Left ventricle myocardium inferior (tissue), 1 donor: ENCODE measurements around the gene PCBP3. TPM values are rescaled to one million over a fixed set of nuclear protein-coding genes. Genes with fewer than 3 reads are reported as not detected.

ENCODE experiments used
- DNase-seq: peaks from one replicate; pipeline ENCODE4 v3.0.0-alpha.2; 2020
- H3K27ac ChIP-seq: fragments of 200-600 bp; replicated peaks from 2 replicates; pipeline ENCODE4 v1.8.0; 2021
- H3K27me3 ChIP-seq: fragments of 200-600 bp; 2 replicates; pipeline ENCODE4 v1.8.0; 2021; ENCODE audit warnings: low read depth
- H3K36me3 ChIP-seq: fragments of 200-600 bp; 2 replicates; pipeline ENCODE4 v1.8.0; 2021
- H3K4me1 ChIP-seq: fragments of 200-600 bp; 2 replicates; pipeline ENCODE4 v1.8.0; 2021
- H3K4me3 ChIP-seq: fragments of 200-600 bp; 2 replicates; pipeline ENCODE4 v1.8.0; 2021; ENCODE audit warnings: mild to moderate bottlenecking, moderate library complexity
- H3K9me3 ChIP-seq: fragments of 200-600 bp; replicated peaks from 2 replicates; pipeline ENCODE4 v1.8.0; 2021
- CTCF ChIP-seq: fragments of 200-600 bp; IDR thresholded peaks from 2 replicates; pipeline ENCODE4 v1.8.0; 2021; ENCODE audit warnings: antibody characterized with exemption, mild to moderate bottlenecking, borderline replicate concordance
- intact Hi-C: fragments of 100-400 bp; cut with micrococcal nuclease; formaldehyde crosslinking; loops from one replicate; pipeline ENCODE4 v1.11.0; 2022
- total RNA-seq: library from RNA; stranded (reverse); fragmentation: NEBNext Ultra II Directional; extraction: Animal tissue kit (Norgen Biotek cat#: 25700); gene quantifications from one replicate; pipeline ENCODE4 v1.2.1, GENCODE V29; 2021
- donor health status: DM: no; HTN: yes; CAD: no; lungs with severe emphysema.

The PCBP3 gene
- total RNA-seq, 1 donor from 2014 or later: 2.9 TPM

DNA sequence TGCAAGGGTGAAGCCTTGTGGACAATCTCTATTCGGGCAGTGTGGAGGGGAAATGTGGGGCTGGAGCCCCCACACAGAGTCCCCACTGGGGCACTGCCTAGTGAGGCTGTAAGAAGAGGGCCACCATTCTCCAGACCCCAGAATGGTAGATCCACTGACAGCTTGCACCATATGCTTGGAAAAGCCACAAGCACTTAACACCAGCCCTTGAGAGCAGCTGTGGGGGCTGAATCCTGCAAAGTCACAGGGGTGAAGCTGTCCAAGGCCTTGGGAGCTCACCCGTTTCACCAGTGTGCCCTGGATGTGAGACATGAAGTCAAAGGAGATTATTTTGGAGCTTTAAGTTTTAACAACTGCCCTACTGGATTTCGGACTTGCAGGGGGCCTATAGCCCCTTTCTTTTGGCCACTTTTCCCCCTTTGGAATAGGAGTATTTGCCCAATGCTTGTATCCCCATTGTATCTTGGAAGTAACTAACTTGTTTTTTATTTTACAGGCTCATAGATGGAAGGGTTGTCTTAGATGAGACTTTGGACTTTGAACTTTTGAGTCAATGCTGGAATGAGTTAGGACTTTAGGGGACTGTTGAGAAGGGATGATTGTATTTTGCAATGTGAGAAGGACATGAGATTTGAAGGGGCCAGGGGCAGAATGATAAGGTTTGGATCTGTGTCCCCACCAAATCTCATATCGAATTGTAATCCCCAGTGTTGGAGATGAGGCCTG lies 321.7 kb downstream of the PCBP3 start:
- peaks cover 3% of the 10 kb centered on the region for H3K4me1 ChIP-seq
- intact Hi-C loops: no loop called here
- no peak for DNase-seq
- H3K36me3 ChIP-seq: no peaks in the 10 kb centered on the region
- no peak overlapping the region for H3K4me3 ChIP-seq
- no peak for TF ChIP-seq CTCF
- peaks cover 15% of the 10 kb centered on the region for H3K9me3 ChIP-seq
- H3K27ac ChIP-seq: no peak overlapping the region
- no peaks in the 10 kb centered on the region for H3K27me3 ChIP-seq

- H3K9me3 ChIP-seq: peaks cover 15% of the 10 kb centered on the region
- no peak for TF ChIP-seq CTCF
- no peak overlapping the region for H3K4me3 ChIP-seq
- DNase-seq: no peak
- no peaks in the 10 kb centered on the region for H3K27me3 ChIP-seq
- intact Hi-C loops: no loop called here
- peaks cover 19% of the 10 kb centered on the region for H3K4me1 ChIP-seq
- no peak overlapping the region for H3K27ac ChIP-seq
- H3K36me3 ChIP-seq: no peaks in the 10 kb centered on the region
These were observed 323.4 kb downstream of the PCBP3 start for GRCh38 chr21:45966791-45967394.

DNA sequence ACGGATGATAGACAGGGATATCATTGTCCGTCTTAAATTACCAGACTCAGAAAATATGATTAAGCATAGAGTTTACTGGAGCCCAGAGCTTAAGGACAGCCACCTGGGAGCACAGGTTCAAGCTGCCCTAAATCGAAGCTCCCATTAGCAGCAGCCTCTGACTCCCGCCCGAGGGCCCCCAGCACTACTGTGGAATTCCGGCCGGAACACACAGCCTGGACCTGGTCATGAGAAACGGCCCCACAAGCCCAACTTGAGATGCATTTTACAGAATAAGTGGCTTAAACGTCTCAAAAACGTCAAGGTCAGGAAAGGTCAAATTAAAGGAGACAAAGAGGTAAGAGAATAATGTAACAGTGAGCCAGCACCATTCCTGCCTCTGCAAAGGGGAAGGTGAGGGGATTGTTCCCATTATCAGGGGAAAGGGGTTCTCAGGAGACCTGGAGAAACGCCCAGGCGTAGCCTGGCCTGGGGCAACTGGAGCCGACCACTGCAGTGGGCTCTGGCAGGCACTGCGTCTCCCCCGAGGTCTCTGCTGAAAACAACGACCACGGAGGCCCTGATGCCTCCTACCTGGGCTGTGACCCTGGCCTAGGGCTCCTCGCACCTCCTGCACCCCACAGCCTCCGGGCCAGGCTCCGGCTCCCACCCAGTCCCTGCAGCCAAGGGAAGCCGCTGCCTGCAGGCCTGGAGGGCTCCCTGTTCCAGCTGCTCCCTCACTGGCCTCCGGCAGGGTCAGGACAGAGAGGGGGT lies 326.6 kb downstream of the PCBP3 start:
- Histone ChIP-seq H3K36me3 (no peaks in the 10 kb centered on the region), H3K4me1 (peaks cover 50% of the 10 kb centered on the region), H3K9me3 (peaks cover 2% of the 10 kb centered on the region), H3K27me3 (no peaks in the 10 kb centered on the region), H3K27ac (peak overlapping the region; percentile 97), H3K4me3 (no peak overlapping the region)
- TF ChIP-seq CTCF: no peak
- intact Hi-C loops: loop anchor here (10.0 kb wide), 1 partner anchor 135 kb away; no protein-coding TSS in a partner anchor
- DNase-seq: no peak

GRCh38 chr21:45970674-45971615 lies 327.4 kb downstream of the PCBP3 start:
- peak; percentile 76 for DNase-seq
- H3K27me3 ChIP-seq: no peaks in the 10 kb centered on the region
- H3K4me3 ChIP-seq: peak overlapping the region; percentile 4
- peak; percentile 99 for TF ChIP-seq CTCF
- peaks cover 54% of the 10 kb centered on the region for H3K4me1 ChIP-seq
- H3K27ac ChIP-seq: peak overlapping the region; percentile 97
- no peaks in the 10 kb centered on the region for H3K36me3 ChIP-seq
- no peaks in the 10 kb centered on the region for H3K9me3 ChIP-seq
- intact Hi-C loops: loop anchor here (10.0 kb wide), 1 partner anchor 134 kb away; no protein-coding TSS in a partner anchor
